Tibial nerve (tissue), 4 donors: ENCODE measurements around the gene PSD4.

ENCODE experiments used
- CTCF ChIP-seq, 5 experiments: fragments of 200-600 bp in 3 of 5; fragments of 450-650 bp in 2 of 5; sonication (generic) in 3 of 5; IDR thresholded peaks; one replicate each; pipeline ENCODE4 v1.5.1; 2016 to 2019; ENCODE audit warnings: antibody characterized with exemption in 5 of 5, mild to moderate bottlenecking in 3 of 5, moderate library complexity in 2 of 5
- EP300 ChIP-seq, 2 donors: sonication (generic); formaldehyde crosslinking; IDR thresholded peaks; one replicate each; pipeline ENCODE4 v1.6.1; 2017; ENCODE audit warnings: antibody characterized with exemption in 2 of 2, mild to moderate bottlenecking in 1 of 2
- POLR2A ChIP-seq, 2 donors: fragments of 450-650 bp; IDR thresholded peaks; one replicate each; pipeline ENCODE4 v1.6.1; 2017; ENCODE audit warnings: antibody characterized with exemption in 2 of 2, mild to moderate bottlenecking in 2 of 2, moderate library complexity in 2 of 2

DNA sequence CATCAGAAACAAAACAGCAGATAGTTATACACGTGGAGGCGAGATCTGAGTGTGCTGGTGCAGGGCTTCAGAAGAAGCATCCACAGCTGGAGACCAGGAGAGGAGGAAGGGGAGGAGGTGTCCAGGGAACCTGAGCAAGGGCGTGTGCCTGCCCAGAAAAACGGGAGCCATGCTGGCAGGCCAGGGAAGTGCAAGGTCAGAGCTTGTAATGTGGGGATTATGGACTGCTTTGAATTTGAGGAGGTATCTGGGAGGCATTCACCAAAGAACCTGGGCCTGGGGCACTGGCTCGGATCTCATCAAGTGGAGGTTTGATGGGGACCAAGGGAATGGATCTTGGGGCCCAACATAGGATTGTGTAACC, 12.6 kb downstream of the PSD4 start:
- TF ChIP-seq CTCF (IDR thresholded peaks at IDR 0.05) (no peak), POLR2A (IDR thresholded peaks at IDR 0.05) (no peak), EP300 (IDR thresholded peaks at IDR 0.05) (no peak)
